H9 (cell line): ENCODE measurements around the gene RIGI. TPM values are rescaled to one million over a fixed set of nuclear protein-coding genes. Genes with fewer than 3 reads are reported as not detected.

Source experiments
- DNase-seq: peaks from one replicate; pipeline ENCODE4 v3.0.0-alpha.2; 2017
- H2AFZ ChIP-seq: one replicate; pipeline ENCODE4 v1.6.1; 2013; ENCODE audit warnings: mild to moderate bottlenecking, low read length, control low read depth, moderate library complexity
- H2AK5ac ChIP-seq: 2 replicates; pipeline ENCODE4 v1.6.1; 2013; ENCODE audit warnings: low read length, control low read depth, mixed read lengths; ENCODE audit not compliant: insufficient read length
- H2BK120ac ChIP-seq: one replicate; pipeline ENCODE4 v1.6.1; 2013; ENCODE audit warnings: low read depth, mild to moderate bottlenecking, low read length, control low read depth, inconsistent platforms; ENCODE audit not compliant: poor library complexity, severe bottlenecking
- H2BK12ac ChIP-seq: 2 replicates; pipeline ENCODE4 v1.6.1; 2013; ENCODE audit warnings: low read length, control low read depth, mixed read lengths, low read depth; ENCODE audit not compliant: insufficient read length
- H2BK15ac ChIP-seq: 2 replicates; pipeline ENCODE4 v1.6.1; 2013; ENCODE audit warnings: low read depth, low read length, control low read depth
- H2BK20ac ChIP-seq: one replicate; pipeline ENCODE4 v1.6.1; 2013; ENCODE audit warnings: low read depth, mild to moderate bottlenecking, low read length, control low read depth, inconsistent platforms; ENCODE audit not compliant: poor library complexity, severe bottlenecking
- H2BK5ac ChIP-seq: 2 replicates; pipeline ENCODE4 v1.6.1; 2013; ENCODE audit warnings: low read length, control low read depth, mixed read lengths; ENCODE audit not compliant: insufficient read length
- H3K14ac ChIP-seq: 2 replicates; pipeline ENCODE4 v1.6.1; 2013; ENCODE audit warnings: low read length, control low read depth; ENCODE audit not compliant: insufficient read depth
- H3K18ac ChIP-seq: 2 replicates; pipeline ENCODE4 v1.6.1; 2013; ENCODE audit warnings: low read depth, mild to moderate bottlenecking, mixed read lengths, low read length, control low read depth; ENCODE audit not compliant: insufficient read length
- H3K23ac ChIP-seq: 2 replicates; pipeline ENCODE4 v1.6.1; 2013; ENCODE audit warnings: low read length, control low read depth, mixed read lengths, low read depth; ENCODE audit not compliant: insufficient read length
- H3K23me2 ChIP-seq: 2 replicates; pipeline ENCODE4 v1.6.1; 2013; ENCODE audit warnings: low read depth, mild to moderate bottlenecking, mixed read lengths, low read length, control low read depth; ENCODE audit not compliant: insufficient read length, poor library complexity, severe bottlenecking
- H3K27ac ChIP-seq: 2 replicates; pipeline ENCODE4 v1.5.1; 2013; ENCODE audit warnings: low read length, control low read depth, mixed read lengths, low read depth; ENCODE audit not compliant: insufficient read length
- H3K27me3 ChIP-seq: 2 replicates; pipeline ENCODE4 v1.6.1; 2013; ENCODE audit warnings: low read length, control low read depth, inconsistent platforms; ENCODE audit not compliant: insufficient read depth
- H3K4ac ChIP-seq: 2 replicates; pipeline ENCODE4 v1.6.1; 2013; ENCODE audit warnings: low read depth, mild to moderate bottlenecking, control low read depth, inconsistent platforms, low read length, moderate library complexity
- H3K4me1 ChIP-seq: 2 replicates; pipeline ENCODE4 v1.6.1; 2013; ENCODE audit warnings: low read length, control low read depth, inconsistent platforms; ENCODE audit not compliant: insufficient read depth
- H3K4me2 ChIP-seq: 2 replicates; pipeline ENCODE4 v1.6.1; 2013; ENCODE audit warnings: low read length, control low read depth, mixed read lengths; ENCODE audit not compliant: insufficient read length, insufficient read depth
- H3K56ac ChIP-seq: 2 replicates; pipeline ENCODE4 v1.6.1; 2013; ENCODE audit warnings: low read depth, mild to moderate bottlenecking, mixed read lengths, low read length, control low read depth; ENCODE audit not compliant: insufficient read length
- H3K79me1 ChIP-seq: 2 replicates; pipeline ENCODE4 v1.6.1; 2013; ENCODE audit warnings: low read depth, mild to moderate bottlenecking, moderate library complexity, low read length, control low read depth, inconsistent platforms; ENCODE audit not compliant: insufficient read depth, poor library complexity, severe bottlenecking
- H3K79me2 ChIP-seq: 2 replicates; pipeline ENCODE4 v1.6.1; 2013; ENCODE audit warnings: low read length, control low read depth, inconsistent platforms; ENCODE audit not compliant: insufficient read depth
- H3K9ac ChIP-seq: 2 replicates; pipeline ENCODE4 v1.6.1; 2013; ENCODE audit warnings: low read length, control low read depth, mixed read lengths; ENCODE audit not compliant: insufficient read length; ENCODE audit errors: extremely low read depth
- H3K9me3 ChIP-seq: one replicate; pipeline ENCODE4 v1.6.1; 2013; ENCODE audit warnings: low read depth, low read length, inconsistent platforms; ENCODE audit not compliant: control insufficient read depth
- H3T11ph ChIP-seq: one replicate; pipeline ENCODE4 v1.6.1; 2013; ENCODE audit warnings: mild to moderate bottlenecking, low read length, control low read depth, inconsistent platforms
- H4K20me1 ChIP-seq: one replicate; pipeline ENCODE4 v1.6.1; 2013; ENCODE audit not compliant: control insufficient read depth, insufficient read length, insufficient read depth
- H4K5ac ChIP-seq: 2 replicates; pipeline ENCODE4 v1.6.1; 2013; ENCODE audit warnings: low read depth, mild to moderate bottlenecking, mixed read lengths, low read length, control low read depth; ENCODE audit not compliant: insufficient read length
- H4K8ac ChIP-seq: replicated peaks from 2 replicates; pipeline ENCODE4 v1.6.1; 2013; ENCODE audit warnings: low read length, control low read depth, mixed read lengths, low read depth; ENCODE audit not compliant: insufficient read length
- H4K91ac ChIP-seq: 2 replicates; pipeline ENCODE4 v1.6.1; 2013; ENCODE audit warnings: low read depth, mild to moderate bottlenecking, moderate library complexity, mixed read lengths, low read length, control low read depth; ENCODE audit not compliant: insufficient read length
- H3K27ac Mint-ChIP-seq, 3 experiments: 2 replicates in 2 of 3; 3 replicates in 1 of 3; pipeline ENCODE4 v1.8.0; 2020 to 2021; ENCODE audit warnings: mixed read lengths in 3 of 3, mild to moderate bottlenecking in 1 of 3, moderate library complexity in 1 of 3
- H3K27me3 Mint-ChIP-seq: 2 replicates; pipeline ENCODE4 v1.8.0; 2021; ENCODE audit warnings: low read depth, mild to moderate bottlenecking, moderate library complexity, mixed read lengths
- H3K36me3 Mint-ChIP-seq, 3 experiments: 2 replicates in 2 of 3; 3 replicates in 1 of 3; pipeline ENCODE4 v1.8.0; 2020 to 2021; ENCODE audit warnings: low read depth in 3 of 3, mixed read lengths in 3 of 3; ENCODE audit not compliant: insufficient read depth in 1 of 3
- H3K4me1 Mint-ChIP-seq, 2 experiments: 2 replicates each; pipeline ENCODE4 v1.8.0; 2020; ENCODE audit warnings: mixed read lengths in 2 of 2
- H3K4me3 Mint-ChIP-seq, 2 experiments: 2 replicates in 1 of 2; 3 replicates in 1 of 2; pipeline ENCODE4 v1.8.0; 2020 to 2021; ENCODE audit warnings: mild to moderate bottlenecking in 2 of 2, mixed read lengths in 2 of 2, moderate library complexity in 1 of 2
- H3K9me3 Mint-ChIP-seq, 2 experiments: 2 replicates in 1 of 2; 3 replicates in 1 of 2; pipeline ENCODE4 v1.8.0; 2020; ENCODE audit warnings: mild to moderate bottlenecking in 2 of 2, mixed read lengths in 2 of 2, moderate library complexity in 1 of 2
- CTCF ChIP-seq: fragments of 200-600 bp; sonication (generic); conservative IDR thresholded peaks from 3 replicates; pipeline ENCODE4 v1.8.0; 2021; ENCODE audit warnings: antibody characterized with exemption, mild to moderate bottlenecking
- total RNA-seq: library from RNA; stranded (reverse); gene quantifications from 2 replicates; pipeline ENCODE4 v1.2.1, GENCODE V29; 2021

The RIGI gene
- total RNA-seq, 1 experiment from 2014 or later, result 4.1 TPM

DNA sequence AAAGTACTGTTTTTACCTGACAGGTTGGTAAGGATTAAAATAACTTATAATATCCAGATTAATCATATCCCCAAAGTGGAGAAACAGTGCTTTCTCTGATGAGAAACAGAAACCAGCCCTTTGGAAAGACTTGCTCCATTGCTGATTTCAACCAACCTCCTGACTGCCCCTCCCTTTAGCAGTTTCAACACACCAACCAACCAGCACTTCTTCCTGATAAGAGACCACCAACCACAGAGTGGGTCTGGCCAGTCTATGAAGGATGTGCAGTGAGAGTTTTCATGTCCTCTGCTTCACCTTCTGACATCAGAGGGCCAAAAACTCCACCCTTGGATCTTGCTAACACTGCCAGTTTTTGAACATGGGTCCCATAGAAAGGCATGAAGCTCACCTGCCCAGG, 28.1 kb downstream of the RIGI start:
- Histone ChIP-seq H3K18ac (no peak overlapping the region), H2BK12ac (no peak overlapping the region), H3K79me2 (no peaks in the 10 kb centered on the region), H3K23ac (no peak overlapping the region), H2BK120ac (no peak overlapping the region), H4K91ac (no peak overlapping the region), H3K23me2 (no peaks in the 10 kb centered on the region), H2BK20ac (no peak overlapping the region), H3K4ac (no peak overlapping the region), H3K4me2 (no peak overlapping the region), H3K4me1 (no peaks in the 10 kb centered on the region), H2AFZ (no peak overlapping the region), H3T11ph (no peak overlapping the region), H3K27ac (no peak overlapping the region), H4K5ac (no peak overlapping the region), H2BK15ac (no peak overlapping the region), H3K79me1 (no peaks in the 10 kb centered on the region), H3K56ac (no peak overlapping the region), H4K20me1 (no peaks in the 10 kb centered on the region), H2AK5ac (no peak overlapping the region), H3K9ac (no peak overlapping the region), H3K9me3 (no peaks in the 10 kb centered on the region), H2BK5ac (no peak overlapping the region), H3K14ac (no peak overlapping the region), H3K27me3 (no peaks in the 10 kb centered on the region), H4K8ac (no peak overlapping the region)
- Mint-ChIP-seq H3K4me1 (peaks cover 4 to 6% of the 10 kb centered on the region in 2 experiments; a peak in 3 of 4 replicates), H3K36me3 (peaks cover 9 to 20% (median 15%) of the 10 kb centered on the region in 3 experiments), H3K27me3 (no peaks in the 10 kb centered on the region), H3K4me3 (no peak overlapping the region), H3K27ac (no peak overlapping the region), H3K9me3 (peaks cover 0 to 3% of the 10 kb centered on the region in 2 experiments; a peak in 3 of 5 replicates)
- no peak for TF ChIP-seq CTCF
- DNase-seq, result no peak
